Suprapubic skin (tissue), 4 donors: ENCODE data around the gene ATP1B2. TPM values are rescaled to one million over a fixed set of nuclear protein-coding genes. Genes with fewer than 3 reads are reported as not detected.

ENCODE experiments used
- DNase-seq, 2 donors: peaks; one replicate each; pipeline ENCODE4 v3.0.0-alpha.2; 2019; ENCODE audit warnings: low spot score in 2 of 2
- H3K27ac ChIP-seq: fragments of 200-600 bp; sonication (generic); one replicate; pipeline ENCODE4 v1.5.1; 2019
- H3K27me3 ChIP-seq: fragments of 200-600 bp; sonication (generic); one replicate; pipeline ENCODE4 v1.5.1; 2019
- H3K36me3 ChIP-seq: fragments of 200-600 bp; sonication (generic); one replicate; pipeline ENCODE4 v1.5.1; 2019
- H3K4me1 ChIP-seq: fragments of 200-600 bp; sonication (generic); one replicate; pipeline ENCODE4 v1.5.1; 2019
- H3K4me3 ChIP-seq: fragments of 200-600 bp; sonication (generic); one replicate; pipeline ENCODE4 v1.5.1; 2019; ENCODE audit warnings: mild to moderate bottlenecking
- H3K9me3 ChIP-seq: fragments of 200-600 bp; sonication (generic); one replicate; pipeline ENCODE4 v1.5.1; 2019
- CTCF ChIP-seq, 2 donors: fragments of 200-600 bp in 1 of 2; fragments of 450-650 bp in 1 of 2; sonication (generic) in 1 of 2; IDR thresholded peaks; one replicate each; pipeline ENCODE4 v1.5.1; 2016 to 2019; ENCODE audit warnings: antibody characterized with exemption in 2 of 2, mild to moderate bottlenecking in 1 of 2, moderate library complexity in 1 of 2
- EP300 ChIP-seq: sonication (generic); formaldehyde crosslinking; IDR thresholded peaks from one replicate; pipeline ENCODE4 v1.6.1; 2017; ENCODE audit warnings: antibody characterized with exemption
- POLR2A ChIP-seq, 2 donors: fragments of 450-650 bp; IDR thresholded peaks; one replicate each; pipeline ENCODE4 v1.6.1; 2017; ENCODE audit warnings: antibody characterized with exemption in 2 of 2, mild to moderate bottlenecking in 2 of 2, moderate library complexity in 2 of 2
- POLR2AphosphoS5 ChIP-seq, 3 donors: sonication (generic); formaldehyde crosslinking; IDR thresholded peaks; one replicate each; pipeline ENCODE4 v1.6.1; 2017; ENCODE audit warnings: antibody characterized with exemption in 3 of 3
- WGBS: methylation state at CpG from one replicate; pipeline ENCODE4 v1.1.5; 2018; 5-methylcytosine and 5-hydroxymethylcytosine counted together
- total RNA-seq, 4 donors: library from RNA; depleted of rRNA; stranded (reverse); fragments of >200 nt; gene quantifications; one replicate each; pipeline ENCODE4 v1.1.0, GENCODE V29; 2016

ATP1B2 gene
- total RNA-seq, 4 donors from 2014 or later: 0.49 to 4.2 (median 0.74) TPM

DNA sequence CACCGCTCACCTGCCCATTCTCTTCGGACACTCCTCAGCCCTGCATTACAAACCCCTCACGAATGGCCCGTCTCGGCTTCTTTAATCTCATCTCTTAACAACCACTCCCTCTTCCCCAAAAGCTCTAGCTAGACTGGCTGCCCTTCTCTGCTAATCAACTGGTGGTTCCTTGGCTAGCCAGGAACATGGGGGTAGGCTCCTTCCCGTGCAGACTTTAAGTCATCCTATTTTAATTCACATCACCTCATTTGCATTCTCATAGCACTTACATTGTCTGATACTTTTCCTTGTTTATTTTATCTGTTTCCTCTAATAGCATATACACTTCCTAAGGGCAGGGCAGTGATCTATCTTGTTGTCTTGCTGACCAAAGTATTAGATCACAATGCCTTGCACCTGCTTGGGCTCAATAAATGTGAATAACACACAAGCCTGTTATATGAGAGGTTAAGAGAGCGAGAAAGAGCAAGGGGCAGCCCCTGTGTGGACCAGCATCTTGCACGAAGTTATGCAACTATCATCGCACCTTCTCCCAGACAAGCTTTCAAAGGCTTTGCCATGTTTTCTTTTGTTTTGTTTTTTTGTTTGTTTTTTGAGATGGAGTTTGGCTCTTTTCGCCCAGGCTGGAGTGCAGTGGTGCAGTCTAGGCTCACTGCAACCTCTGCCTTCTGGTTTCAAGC, 26.8 kb downstream of the ATP1B2 start:
- 87% methylated on average over 10 of the region's 10 CpGs for WGBS
- H3K9me3 ChIP-seq: peaks cover 8% of the 10 kb centered on the region
- no peaks in the 10 kb centered on the region for H3K27me3 ChIP-seq

DNA sequence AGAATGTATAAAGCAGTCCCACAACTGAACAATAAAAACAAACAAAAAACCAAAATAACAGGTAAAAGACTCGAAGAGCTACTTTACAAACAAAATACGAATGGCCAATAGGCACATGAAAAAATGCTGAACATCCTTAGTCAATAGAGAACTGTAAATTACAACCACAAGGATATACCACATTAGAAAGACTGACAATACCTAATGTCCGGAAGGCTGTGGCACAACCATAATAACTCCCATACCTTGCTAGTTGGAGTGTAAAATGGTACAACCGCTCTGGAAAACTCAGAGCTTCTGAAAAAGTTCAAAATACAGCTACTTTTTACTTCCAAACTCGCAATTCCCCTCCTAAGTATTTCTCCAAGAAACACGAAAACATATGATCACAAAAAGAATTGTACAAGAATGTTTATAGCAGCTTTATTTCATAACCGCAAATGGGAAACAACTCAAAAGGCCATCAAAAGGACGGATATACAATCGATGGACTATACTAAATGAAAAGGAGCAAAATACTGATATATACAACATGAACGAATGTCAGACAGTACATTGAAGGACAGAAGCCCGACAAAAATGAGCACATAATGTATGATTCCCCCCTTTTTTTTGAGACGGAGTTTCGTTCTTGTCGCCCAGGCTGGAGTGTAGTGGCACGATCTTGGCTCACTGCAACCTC, 34.3 kb downstream of the ATP1B2 start:
- Histone ChIP-seq H3K4me3 (peak overlapping the region; percentile 81), H3K27me3 (no peaks in the 10 kb centered on the region), H3K4me1 (peaks cover 35% of the 10 kb centered on the region), H3K9me3 (no peaks in the 10 kb centered on the region), H3K36me3 (no peaks in the 10 kb centered on the region), H3K27ac (peak overlapping the region; percentile 98)
- no peak for TF ChIP-seq EP300
- no peak for TF ChIP-seq POLR2AphosphoS5 (IDR thresholded peaks at IDR 0.05)
- no peak for TF ChIP-seq CTCF (IDR thresholded peaks at IDR 0.05)
- TF ChIP-seq POLR2A (IDR thresholded peaks at IDR 0.05): no peak
- DNase-seq: no peak
- WGBS: 49% methylated on average over 15 of the region's 15 CpGs

More for the DNA sequence above, 26.8 kb downstream of the ATP1B2 start:
- no peak overlapping the region for H3K27ac ChIP-seq
- no peak for TF ChIP-seq POLR2A (IDR thresholded peaks at IDR 0.05)
- TF ChIP-seq EP300: no peak
- no peak for TF ChIP-seq POLR2AphosphoS5 (IDR thresholded peaks at IDR 0.05)
- no peak for TF ChIP-seq CTCF (IDR thresholded peaks at IDR 0.05)
- H3K36me3 ChIP-seq: peaks cover 40% of the 10 kb centered on the region
- H3K4me1 ChIP-seq: no peaks in the 10 kb centered on the region
- DNase-seq: no peak
- no peak overlapping the region for H3K4me3 ChIP-seq

- no peaks in the 10 kb centered on the region for H3K9me3 ChIP-seq
- peak; percentile 13 for TF ChIP-seq EP300
- TF ChIP-seq POLR2A (IDR thresholded peaks at IDR 0.05): no peak
- TF ChIP-seq POLR2AphosphoS5 (IDR thresholded peaks at IDR 0.05): peak in 2 of 3 donors; percentile 52 to 84
- H3K4me1 ChIP-seq: peaks cover 35% of the 10 kb centered on the region
- no peaks in the 10 kb centered on the region for H3K27me3 ChIP-seq
- no peaks in the 10 kb centered on the region for H3K36me3 ChIP-seq
- peak overlapping the region; percentile 81 for H3K4me3 ChIP-seq
- peak; percentile 95 to 96 for DNase-seq
- peak overlapping the region; percentile 98 for H3K27ac ChIP-seq
- 3% methylated on average over 44 of the region's 44 CpGs for WGBS
Measured at GRCh38 chr17:7685533-7686221, 35.0 kb downstream of the ATP1B2 start.

DNA sequence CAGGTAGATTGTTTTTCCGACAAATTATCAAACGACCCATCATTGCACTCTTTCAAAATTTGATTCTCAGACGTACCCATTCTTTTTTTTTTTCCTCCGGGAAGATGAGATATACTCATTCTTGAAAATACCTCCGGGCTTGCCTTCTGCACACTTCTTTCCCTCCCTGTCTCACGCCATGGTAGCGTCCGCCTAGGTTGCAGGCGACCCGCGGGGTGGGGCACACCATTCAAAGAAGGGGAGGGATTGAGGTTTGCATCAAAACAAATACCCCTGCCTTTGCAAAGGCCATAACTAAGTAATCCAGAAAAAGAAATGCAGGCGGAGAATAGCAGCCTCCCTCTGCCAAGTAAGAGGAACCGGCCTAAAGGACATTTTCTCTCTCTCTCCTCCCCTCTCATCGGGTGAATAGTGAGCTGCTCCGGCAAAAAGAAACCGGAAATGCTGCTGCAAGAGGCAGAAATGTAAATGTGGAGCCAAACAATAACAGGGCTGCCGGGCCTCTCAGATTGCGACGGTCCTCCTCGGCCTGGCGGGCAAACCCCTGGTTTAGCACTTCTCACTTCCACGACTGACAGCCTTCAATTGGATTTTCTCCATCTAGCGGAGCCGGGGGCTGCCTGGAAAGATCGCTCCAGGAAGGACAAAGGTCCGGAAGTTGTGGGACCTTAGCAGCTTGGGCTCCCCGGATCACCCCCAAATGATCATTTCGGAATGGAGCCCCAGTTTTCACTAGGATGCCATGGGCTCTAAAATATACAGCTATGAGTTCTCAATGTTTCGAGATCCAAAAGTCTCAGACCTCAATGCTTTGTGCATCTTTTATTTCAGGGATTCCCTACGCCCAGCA, 35.7 kb downstream of the ATP1B2 start:
- peak; percentile 62 to 86 for TF ChIP-seq POLR2A (IDR thresholded peaks at IDR 0.05)
- no peak for TF ChIP-seq EP300
- peak; percentile 62 to 76 (median 66) for TF ChIP-seq POLR2AphosphoS5 (IDR thresholded peaks at IDR 0.05)
- DNase-seq: peak; percentile 84 to 88
- H3K27me3 ChIP-seq: no peaks in the 10 kb centered on the region
- H3K27ac ChIP-seq: peak overlapping the region; percentile 98
- no peaks in the 10 kb centered on the region for H3K36me3 ChIP-seq
- H3K4me3 ChIP-seq: peak overlapping the region; percentile 81
- WGBS: 0% methylated on average over 27 of the region's 30 CpGs
- peaks cover 35% of the 10 kb centered on the region for H3K4me1 ChIP-seq
- no peaks in the 10 kb centered on the region for H3K9me3 ChIP-seq

- peak within 1 kb of the TSS; percentile 98 for H3K27ac ChIP-seq
- TF ChIP-seq POLR2AphosphoS5 (IDR thresholded peaks at IDR 0.05) (peak; percentile 73 to 97 (median 92)), CTCF (IDR thresholded peaks at IDR 0.05) (no peak), POLR2A (IDR thresholded peaks at IDR 0.05) (peak in 1 of 2 donors; percentile 59), EP300 (no peak)
- peak within 1 kb of the TSS; percentile 81 for H3K4me3 ChIP-seq
- no peaks in the 10 kb centered on the region for H3K27me3 ChIP-seq
- 0% methylated on average over 22 of the region's 30 CpGs for WGBS
- peak; percentile 92 to 94 for DNase-seq
- no peaks in the 10 kb centered on the region for H3K9me3 ChIP-seq
- peaks cover 35% of the 10 kb centered on the region for H3K4me1 ChIP-seq
- no peaks in the 10 kb centered on the region for H3K36me3 ChIP-seq
Measured at GRCh38 chr17:7687072-7687907, 36.6 kb downstream of the ATP1B2 start, which contains the start of gene TP53. Gene TP53 (minus strand): TSS chr17:7687490. CDS start chr17:7676594, 10,896 bp downstream.
